MM.1S (cell line): ENCODE results near the gene FSD1.

Source experiments
- EZH2 ChIP-seq: fragments of 300-600 bp; sonication (generic); optimal IDR thresholded peaks from 2 replicates; pipeline ENCODE3; 2017; ENCODE audit warnings: low read depth, mild to moderate bottlenecking, antibody characterized with exemption, low read length, mixed read lengths
- EZH2phosphoT487 ChIP-seq: fragments of 300-600 bp; sonication (generic); IDR thresholded peaks from 2 replicates; pipeline ENCODE4 v1.6.1; 2018; ENCODE audit warnings: antibody characterized with exemption, low read length
- TF ChIP-seq, protein P1 (sequence below): fragments of 300-600 bp; sonication (generic); IDR thresholded peaks from 2 replicates; pipeline ENCODE4 v1.5.1; 2016; ENCODE audit warnings: antibody characterized with exemption, low read length, mixed read lengths

DNA sequence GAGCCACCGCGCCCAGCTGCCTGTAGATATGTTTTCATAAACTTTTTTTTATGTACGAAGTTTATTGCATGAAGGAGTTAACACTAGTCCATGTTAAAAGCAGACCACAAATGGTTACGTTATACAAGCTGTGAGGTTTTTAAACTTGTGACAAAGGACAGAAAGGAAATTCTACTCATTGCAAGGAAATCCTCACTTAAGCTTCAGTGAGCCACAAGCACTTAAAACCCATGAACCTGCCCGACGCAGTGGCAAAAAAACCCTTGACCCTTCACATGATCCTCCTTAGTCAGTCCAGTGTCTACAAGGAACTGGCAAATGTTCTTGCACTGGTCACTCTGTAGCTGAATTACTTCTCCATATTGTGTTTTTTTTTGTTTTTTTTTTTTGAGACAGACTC lies 43.1 kb downstream of the FSD1 start:
- TF ChIP-seq, protein P1, sequence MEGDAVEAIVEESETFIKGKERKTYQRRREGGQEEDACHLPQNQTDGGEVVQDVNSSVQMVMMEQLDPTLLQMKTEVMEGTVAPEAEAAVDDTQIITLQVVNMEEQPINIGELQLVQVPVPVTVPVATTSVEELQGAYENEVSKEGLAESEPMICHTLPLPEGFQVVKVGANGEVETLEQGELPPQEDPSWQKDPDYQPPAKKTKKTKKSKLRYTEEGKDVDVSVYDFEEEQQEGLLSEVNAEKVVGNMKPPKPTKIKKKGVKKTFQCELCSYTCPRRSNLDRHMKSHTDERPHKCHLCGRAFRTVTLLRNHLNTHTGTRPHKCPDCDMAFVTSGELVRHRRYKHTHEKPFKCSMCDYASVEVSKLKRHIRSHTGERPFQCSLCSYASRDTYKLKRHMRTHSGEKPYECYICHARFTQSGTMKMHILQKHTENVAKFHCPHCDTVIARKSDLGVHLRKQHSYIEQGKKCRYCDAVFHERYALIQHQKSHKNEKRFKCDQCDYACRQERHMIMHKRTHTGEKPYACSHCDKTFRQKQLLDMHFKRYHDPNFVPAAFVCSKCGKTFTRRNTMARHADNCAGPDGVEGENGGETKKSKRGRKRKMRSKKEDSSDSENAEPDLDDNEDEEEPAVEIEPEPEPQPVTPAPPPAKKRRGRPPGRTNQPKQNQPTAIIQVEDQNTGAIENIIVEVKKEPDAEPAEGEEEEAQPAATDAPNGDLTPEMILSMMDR = no peak
- TF ChIP-seq EZH2 = no peak
- TF ChIP-seq EZH2phosphoT487 = no peak
